ENCODE data around the gene FLYWCH2. TPM values are rescaled to one million over a fixed set of nuclear protein-coding genes. Genes with fewer than 3 reads are reported as not detected.

Gene FLYWCH2
- total and polyA plus RNA-seq, 9 of the 15 experiments (the other 6 are each of a cell fraction or from before 2014, with no cell fraction given): 0.70 to 55.5 (median 7.6) TPM

- no peak for TF ChIP-seq SFPQ (IDR thresholded peaks at IDR 0.05; ENCODE audit: low read depth, low read length)
- no peak for TF ChIP-seq MTA1 (IDR thresholded peaks at IDR 0.05; ENCODE audit: borderline replicate concordance)
- no peak for TF ChIP-seq DACH1 (IDR thresholded peaks at IDR 0.05; ENCODE audit: partially characterized antibody)
- TF ChIP-seq THRB (CRISPR knock-in tag; conservative IDR thresholded peaks at IDR 0.05): no peak
- TF ChIP-seq RB1 (IDR thresholded peaks at IDR 0.05; ENCODE audit: low read depth): no peak
- no peak for TF ChIP-seq RBBP5 (IDR thresholded peaks at IDR 0.05; ENCODE audit: borderline replicate concordance, insufficient read depth, low read length, poor library complexity, severe bottlenecking)
- TF ChIP-seq SIX5 (IDR thresholded peaks at IDR 0.05; ENCODE audit: borderline replicate concordance in 1 of 2, insufficient read depth in 1 of 2, low read depth in 1 of 2, low read length in 2 of 2): no peak
- peak; percentile 91 for TF ChIP-seq NFE2L1 (tag; IDR thresholded peaks at IDR 0.05; ENCODE audit: borderline replicate concordance, low read depth)
- TF ChIP-seq BACH1 (tag; IDR thresholded peaks at IDR 0.05): peak; percentile 85
- 0 out of 2 replicates have a peak, but pooled peaks have one; percentile 7 for TF ChIP-seq NCOR1 (IDR thresholded peaks at IDR 0.05)
- no peak for TF ChIP-seq ZNF23 (CRISPR knock-in tag; IDR thresholded peaks at IDR 0.05)
- TF ChIP-seq ZNF280A (IDR thresholded peaks at IDR 0.05; ENCODE audit: low read depth, partially characterized antibody): no peak
- no peak for TF ChIP-seq GTF2B (IDR thresholded peaks at IDR 0.05; ENCODE audit: extremely low read depth, insufficient read length)
- no peak for TF ChIP-seq ARID2 (IDR thresholded peaks at IDR 0.05)
- no peak for TF ChIP-seq MCM3 (IDR thresholded peaks at IDR 0.05)
- TF ChIP-seq SNAPC5 (CRISPR knock-in tag; IDR thresholded peaks at IDR 0.05): no peak
- no peak for TF ChIP-seq ZNF668 (CRISPR knock-in tag; IDR thresholded peaks at IDR 0.05)
- no peak for TF ChIP-seq ZNF655 (CRISPR knock-in tag; IDR thresholded peaks at IDR 0.05)
- no peak for TF ChIP-seq CSDE1 (IDR thresholded peaks at IDR 0.05)
- no peak for TF ChIP-seq ZBTB7A (IDR thresholded peaks at IDR 0.05; ENCODE audit: borderline replicate concordance, control insufficient read depth, low read depth, low read length)
- TF ChIP-seq SRF (CRISPR knock-in tag; IDR thresholded peaks at IDR 0.05): no peak
Measured at GRCh38 chr16:2915196-2915929, 32.3 kb downstream of the FLYWCH2 start (continued).
